ENCODE data around the gene CLEC12A. TPM values are rescaled to one million over a fixed set of nuclear protein-coding genes. Genes with fewer than 3 reads are reported as not detected.

CLEC12A gene
- total RNA-seq, 4 donors from 2014 or later, result 0.26 to 2.1 (median 0.95) TPM

GRCh38 chr12:9936591-9936990 is 34.6 kb upstream of the CLEC12A start:
- no peaks in the 10 kb centered on the region for H3K4me1 ChIP-seq
- H3K36me3 ChIP-seq, result no peaks in the 10 kb centered on the region
- H3K9me3 ChIP-seq, result no peaks in the 10 kb centered on the region
- no peak overlapping the region for H3K4me3 ChIP-seq
- no peak overlapping the region for H3K27ac ChIP-seq (replicated peaks in 1 of 4)
- H3K27me3 ChIP-seq, result peaks cover 0 to 8% (median 0%) of the 10 kb centered on the region in 4 donors
- TF ChIP-seq POLR2A (IDR thresholded peaks at IDR 0.05; ENCODE audit: low read depth) (no peak), EP300 (IDR thresholded peaks at IDR 0.05) (no peak), POLR2AphosphoS5 (IDR thresholded peaks at IDR 0.05) (no peak), CTCF (IDR thresholded peaks at IDR 0.05) (no peak)
- no peak for DNase-seq (ENCODE audit: extremely low spot score)
- 72% methylated on average over 10 of the region's 10 CpGs for whole genome bisulfite sequencing
- intact Hi-C loops (cut with DNase I), result no loop called here

GRCh38 chr12:9940375-9940774 is 30.8 kb upstream of the CLEC12A start:
- TF ChIP-seq POLR2A (IDR thresholded peaks at IDR 0.05; ENCODE audit: low read depth), result no peak
- TF ChIP-seq POLR2AphosphoS5 (IDR thresholded peaks at IDR 0.05), result no peak
- TF ChIP-seq CTCF (IDR thresholded peaks at IDR 0.05), result no peak
- no peak for TF ChIP-seq EP300 (IDR thresholded peaks at IDR 0.05)
- Histone ChIP-seq H3K27me3 (peaks cover 0 to 13% (median 0%) of the 10 kb centered on the region in 4 donors), H3K27ac (replicated peaks in 1 of 4) (no peak overlapping the region), H3K4me3 (no peak overlapping the region), H3K4me1 (no peaks in the 10 kb centered on the region), H3K9me3 (no peaks in the 10 kb centered on the region), H3K36me3 (no peaks in the 10 kb centered on the region)
- DNase-seq (ENCODE audit: extremely low spot score), result no peak
- WGBS, result 29% methylated on average over 2 of the region's 2 CpGs
- intact Hi-C loops (cut with DNase I), result no loop called here

- no peaks in the 10 kb centered on the region for H3K36me3 ChIP-seq
- TF ChIP-seq EP300 (IDR thresholded peaks at IDR 0.05), result no peak
- no peak for TF ChIP-seq CTCF (IDR thresholded peaks at IDR 0.05)
- TF ChIP-seq POLR2A (IDR thresholded peaks at IDR 0.05; ENCODE audit: low read depth), result no peak
- TF ChIP-seq POLR2AphosphoS5 (IDR thresholded peaks at IDR 0.05), result no peak
- 56% methylated on average over 1 of the region's 1 CpG for WGBS
- no peaks in the 10 kb centered on the region for H3K9me3 ChIP-seq
- DNase-seq (ENCODE audit: extremely low spot score), result no peak
- intact Hi-C loops (cut with DNase I), result no loop called here
- H3K4me3 ChIP-seq, result no peak overlapping the region
- H3K27ac ChIP-seq (replicated peaks in 1 of 4), result no peak overlapping the region
- H3K4me1 ChIP-seq, result no peaks in the 10 kb centered on the region
- peaks cover 0 to 13% (median 0%) of the 10 kb centered on the region in 4 donors for H3K27me3 ChIP-seq
Observed at GRCh38 chr12:9941838-9942237, 29.4 kb upstream of the CLEC12A start.

GRCh38 chr12:9943240-9943639 is 28.0 kb upstream of the CLEC12A start:
- H3K4me3 ChIP-seq, result peak overlapping the region in 1 of 4 donors; percentile 19
- TF ChIP-seq POLR2AphosphoS5 (IDR thresholded peaks at IDR 0.05), result peak in 1 of 2 donors; percentile 16
- TF ChIP-seq POLR2A (IDR thresholded peaks at IDR 0.05; ENCODE audit: low read depth), result no peak
- DNase-seq (ENCODE audit: extremely low spot score), result no peak
- H3K9me3 ChIP-seq, result no peaks in the 10 kb centered on the region
- peaks cover 0 to 13% (median 0%) of the 10 kb centered on the region in 4 donors for H3K27me3 ChIP-seq
- 44% methylated on average over 19 of the region's 19 CpGs for WGBS
- no peaks in the 10 kb centered on the region for H3K4me1 ChIP-seq
- intact Hi-C loops (cut with DNase I), result no loop called here
- no peak overlapping the region for H3K27ac ChIP-seq (replicated peaks in 1 of 4)
- no peaks in the 10 kb centered on the region for H3K36me3 ChIP-seq

- no peaks in the 10 kb centered on the region for H3K36me3 ChIP-seq
- H3K27me3 ChIP-seq, result peaks cover 0 to 5% (median 0%) of the 10 kb centered on the region in 4 donors
- DNase-seq (ENCODE audit: extremely low spot score), result no peak
- no peaks in the 10 kb centered on the region for H3K9me3 ChIP-seq
- TF ChIP-seq CTCF (IDR thresholded peaks at IDR 0.05) (no peak), POLR2A (IDR thresholded peaks at IDR 0.05; ENCODE audit: low read depth) (no peak), EP300 (IDR thresholded peaks at IDR 0.05) (no peak), POLR2AphosphoS5 (IDR thresholded peaks at IDR 0.05) (no peak)
- intact Hi-C loops (cut with DNase I), result no loop called here
- 67% methylated on average over 2 of the region's 2 CpGs for WGBS
- no peak overlapping the region for H3K4me3 ChIP-seq
- H3K4me1 ChIP-seq, result no peaks in the 10 kb centered on the region
- no peak overlapping the region for H3K27ac ChIP-seq (replicated peaks in 1 of 4)
Observed at GRCh38 chr12:9944391-9944790, 26.8 kb upstream of the CLEC12A start.
